UCSD-AML1 (cell line): ENCODE data around the gene DSG4.
"Not testable (repeated sequence)": the region's sequence is repeated elsewhere in the genome, so short reads cannot be mapped to it uniquely, and the experiment has no call there.

Experiments used
- DNase-seq: peaks from one replicate; lab custom pipeline; 2025; ENCODE audit not compliant: unreplicated experiment; lab: John Stamatoyannopoulos, UW

Gene DSG4

GRCh38 chr18:31376477-31376876 is at the start of gene DSG4:
TSS of gene DSG4 (plus strand) at chr18:31376777. CDS start at chr18:31376912, 135 bp downstream.
- DNase-seq = no peak

DNA sequence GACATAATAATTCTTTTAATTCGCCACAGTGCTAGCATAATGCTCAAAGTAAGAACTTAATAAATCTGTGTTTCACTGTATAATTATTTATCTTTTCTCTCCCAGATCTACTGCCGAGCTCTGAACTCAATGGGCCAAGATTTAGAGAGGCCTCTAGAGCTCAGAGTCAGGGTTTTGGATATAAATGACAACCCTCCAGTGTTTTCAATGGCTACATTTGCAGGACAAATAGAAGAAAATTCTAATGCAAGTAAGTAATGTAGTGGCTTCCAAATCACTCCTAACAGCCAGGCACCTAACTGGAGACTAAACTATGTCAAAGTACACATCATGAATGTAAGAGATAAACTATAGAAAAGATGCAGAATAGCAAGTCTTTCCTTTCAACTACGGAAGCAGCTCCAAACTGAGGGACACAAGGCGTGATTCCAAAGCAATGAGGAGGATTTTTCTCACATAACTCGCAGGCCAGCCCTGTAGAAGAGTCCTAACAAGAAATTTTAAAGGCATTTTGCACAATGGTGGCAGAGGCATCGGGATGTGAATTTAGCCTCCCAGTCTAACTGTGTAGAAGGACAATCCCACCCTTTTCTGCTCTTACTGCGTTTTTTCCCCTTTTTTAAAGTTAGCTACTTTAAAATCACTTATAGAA is 46.7 kb upstream of the DSG4 start:
- DNase-seq = no peak

- DNase-seq = no peak
Measured at GRCh38 chr18:31343454-31343853, 33.1 kb upstream of the DSG4 start.

- DNase-seq = not testable (repeated sequence)
Measured at GRCh38 chr18:31353336-31353735, 23.2 kb upstream of the DSG4 start.

DNA sequence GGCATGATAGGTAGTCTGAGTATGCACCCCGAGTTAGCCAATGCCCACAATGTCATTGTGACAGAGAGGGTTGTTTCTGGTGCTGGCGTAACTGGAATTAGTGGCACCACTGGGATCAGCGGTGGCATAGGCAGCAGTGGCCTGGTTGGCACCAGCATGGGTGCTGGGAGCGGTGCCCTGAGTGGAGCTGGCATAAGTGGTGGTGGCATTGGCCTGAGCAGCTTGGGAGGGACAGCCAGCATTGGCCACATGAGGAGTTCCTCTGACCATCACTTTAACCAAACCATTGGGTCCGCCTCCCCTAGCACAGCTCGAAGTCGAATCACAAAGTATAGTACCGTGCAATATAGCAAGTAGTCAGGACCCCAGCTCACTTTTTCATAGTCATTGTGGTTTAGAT is 21.6 kb upstream of the DSG4 start:
- DNase-seq = no peak

- no peak for DNase-seq
Measured at GRCh38 chr18:31356025-31356424, 20.6 kb upstream of the DSG4 start.

- DNase-seq = no peak
Measured at GRCh38 chr18:31364190-31364589, 12.4 kb upstream of the DSG4 start.

DNA sequence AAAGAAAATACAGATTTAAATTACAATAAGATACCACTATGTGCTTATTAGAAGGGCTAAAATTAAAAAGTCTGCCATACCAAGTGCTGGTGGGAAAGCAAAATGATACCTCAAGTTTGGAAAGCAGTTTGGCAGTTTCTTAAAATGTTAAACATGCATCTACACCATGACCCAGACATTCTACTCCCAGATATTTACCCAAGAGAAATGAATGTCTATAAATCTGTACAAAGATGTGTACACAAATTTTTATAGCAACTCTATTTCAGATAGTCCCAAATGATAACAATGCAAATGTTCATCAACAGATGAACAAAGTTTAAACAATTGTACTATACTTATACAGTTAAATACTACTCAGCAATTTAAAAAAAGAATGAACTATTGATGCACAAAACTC is 7.1 kb upstream of the DSG4 start:
- DNase-seq = no peak

GRCh38 chr18:31371989-31372388 is 4.6 kb upstream of the DSG4 start:
- DNase-seq = no peak

DNA sequence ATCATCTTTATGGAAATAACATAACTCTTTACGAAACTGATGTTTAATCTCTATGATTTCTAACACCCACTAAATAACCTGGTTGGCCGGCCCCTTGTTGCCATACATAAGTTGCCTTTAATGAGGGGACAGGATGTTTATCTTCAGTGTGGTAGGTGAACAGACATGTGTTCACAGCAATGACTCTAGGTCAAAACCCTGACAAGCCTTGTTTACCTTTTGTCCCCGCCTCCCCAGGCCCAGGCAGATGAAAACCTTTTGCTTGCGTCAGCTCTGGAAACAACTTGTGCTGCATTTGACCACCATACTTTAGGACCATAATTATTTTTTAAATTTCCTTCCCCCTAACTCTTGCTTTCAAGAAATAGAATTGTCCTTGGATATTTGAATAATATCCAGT is 2.9 kb upstream of the DSG4 start:
- no peak for DNase-seq

GRCh38 chr18:31380912-31381311 is 4.3 kb downstream of the DSG4 start:
- no peak for DNase-seq

DNA sequence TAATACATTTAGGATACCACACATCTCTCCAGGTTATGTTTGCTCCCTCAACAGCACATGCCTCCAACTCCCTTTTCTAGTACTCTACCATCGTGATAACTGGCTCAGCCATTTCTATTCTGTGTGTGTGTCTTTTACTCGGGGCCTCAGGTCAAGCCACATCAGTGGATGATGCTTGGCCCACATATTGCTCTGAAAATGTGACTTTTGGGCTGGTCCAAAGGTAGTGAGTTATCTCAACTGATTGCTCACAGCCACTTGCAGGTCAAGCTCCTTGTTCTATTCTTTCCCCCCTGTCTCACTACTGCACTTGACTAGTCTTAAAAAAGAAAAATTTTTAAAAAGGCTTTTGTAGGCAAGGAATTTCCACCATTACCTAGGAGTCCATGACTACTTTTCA is 5.5 kb downstream of the DSG4 start:
- no peak for DNase-seq

GRCh38 chr18:31386741-31387140 is 10.2 kb downstream of the DSG4 start:
- no peak for DNase-seq

GRCh38 chr18:31393286-31393685 is 16.7 kb downstream of the DSG4 start:
- DNase-seq = no peak

DNA sequence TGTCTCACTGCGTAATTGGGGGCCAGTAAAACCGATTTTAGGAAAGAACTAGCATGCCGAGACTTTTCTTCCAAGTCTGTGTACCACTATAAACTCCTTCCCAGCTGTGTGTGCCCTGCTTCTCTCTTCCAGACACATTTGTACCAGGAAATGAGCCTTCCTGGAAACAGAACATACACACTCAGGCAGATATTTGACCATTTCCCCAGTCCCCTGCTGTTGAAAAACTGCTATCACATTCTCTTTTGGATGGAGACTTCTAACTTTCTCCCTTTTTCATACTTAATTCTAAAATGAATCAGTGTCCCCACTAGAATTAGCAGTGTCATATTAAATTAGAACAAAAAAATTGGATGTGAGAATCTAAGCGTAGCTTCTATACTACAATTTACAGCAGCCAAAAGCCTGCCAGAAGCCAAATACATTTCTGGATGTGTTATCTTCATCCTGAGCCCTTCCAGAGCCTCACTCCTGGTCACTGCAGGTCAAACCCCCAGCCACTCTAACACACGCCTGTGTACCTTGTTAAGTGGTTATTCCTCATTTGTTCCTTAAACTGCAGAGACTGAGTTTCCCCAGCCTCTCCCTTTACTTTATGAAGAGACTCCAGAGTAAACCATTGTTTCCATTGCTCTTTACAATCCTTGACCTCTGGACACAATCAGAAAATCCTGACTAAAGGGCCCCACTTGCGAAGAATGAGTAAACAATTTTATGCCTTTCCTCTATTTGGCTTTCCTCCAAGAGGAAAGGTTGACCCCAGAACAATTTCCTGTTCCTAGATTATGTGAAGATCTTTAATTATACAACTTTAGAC is 20.4 kb downstream of the DSG4 start:
- no peak for DNase-seq

DNA sequence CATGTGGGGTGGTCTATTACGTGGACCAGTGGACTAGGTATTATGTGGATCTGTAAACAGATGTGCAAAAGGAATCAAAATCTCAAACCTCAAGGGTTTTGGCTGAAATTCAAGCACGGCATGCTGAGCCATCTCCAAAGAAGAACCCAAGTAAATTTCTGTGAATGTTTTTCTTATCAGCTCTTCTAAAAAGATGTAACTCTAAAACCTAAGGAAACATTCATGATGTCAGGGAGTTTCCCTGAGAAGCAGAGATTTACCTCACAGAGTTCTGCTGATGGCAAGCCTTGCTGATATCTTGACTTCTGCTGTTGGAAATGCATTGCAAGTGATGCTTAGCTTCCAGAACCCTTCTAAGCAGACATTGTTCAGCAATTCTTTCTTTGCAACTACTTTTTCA is 21.6 kb downstream of the DSG4 start:
- DNase-seq = no peak

DNA sequence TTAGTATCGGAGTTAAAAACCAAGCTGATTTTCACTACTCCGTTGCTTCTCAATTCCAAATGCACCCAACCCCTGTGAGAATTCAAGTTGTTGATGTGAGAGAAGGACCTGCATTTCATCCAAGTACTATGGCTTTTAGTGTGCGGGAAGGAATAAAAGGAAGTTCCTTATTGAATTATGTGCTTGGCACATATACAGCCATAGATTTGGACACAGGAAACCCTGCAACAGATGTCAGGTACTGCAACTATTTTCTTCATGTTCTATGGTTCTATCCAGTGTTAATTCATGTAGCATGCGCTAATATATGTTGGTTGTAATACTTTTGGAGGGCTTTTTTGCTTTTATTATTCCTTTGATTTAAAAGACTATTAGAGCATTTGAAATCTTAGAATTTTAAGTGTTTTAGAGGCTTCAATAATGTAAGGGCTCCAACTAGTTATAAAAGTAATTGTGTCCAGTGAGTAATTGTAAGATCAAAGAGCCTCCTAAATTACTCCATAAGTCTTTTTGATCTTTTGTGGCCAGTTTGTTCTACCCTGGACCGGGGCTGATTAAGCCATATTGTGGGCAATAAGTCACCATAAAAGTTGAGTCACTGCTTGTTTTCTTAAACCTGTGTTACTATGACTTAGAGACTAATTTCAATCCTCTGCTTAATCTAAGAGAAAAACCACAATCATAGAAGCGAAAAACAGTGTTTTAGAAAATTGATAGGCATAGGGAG is 22.9 kb downstream of the DSG4 start:
- DNase-seq = no peak

DNA sequence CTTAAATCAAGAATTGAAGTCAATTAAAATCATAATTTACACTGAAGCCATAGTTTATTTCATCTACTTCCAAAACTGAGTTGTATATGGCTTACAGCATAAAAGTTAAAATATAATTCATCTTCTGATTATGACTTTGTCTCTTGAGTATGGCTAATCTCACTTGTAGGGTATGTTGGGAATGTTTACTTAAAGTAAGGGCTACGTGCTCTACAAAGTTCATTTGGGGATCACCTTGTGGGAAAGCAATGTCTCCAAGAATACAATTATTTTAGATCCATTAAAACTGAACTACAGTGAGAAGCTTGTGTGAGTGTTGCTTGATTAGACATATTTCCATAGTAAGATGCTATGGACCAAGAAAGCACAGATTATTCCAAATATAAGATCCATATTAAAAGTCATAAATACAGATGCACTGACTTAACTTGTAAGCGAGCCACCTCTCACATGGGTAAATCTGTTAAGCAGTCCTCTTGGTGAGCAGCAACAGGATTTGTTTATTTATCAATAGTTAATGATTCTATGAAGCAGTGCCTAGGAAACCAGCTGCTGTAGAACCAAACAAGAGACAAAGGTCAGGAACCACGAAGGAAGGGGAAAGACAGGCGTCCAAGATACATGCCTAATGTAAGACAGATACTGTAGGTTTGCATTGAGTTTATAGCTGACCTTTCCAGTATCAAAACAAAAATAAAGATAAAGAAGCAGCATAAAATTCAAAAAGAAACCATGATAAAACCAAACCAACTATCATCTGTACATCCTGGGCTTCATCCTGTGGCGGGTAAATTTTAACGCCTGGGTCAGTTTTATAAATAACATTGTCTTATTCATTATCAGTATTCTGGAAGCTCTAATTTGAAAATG is 24.8 kb downstream of the DSG4 start:
- no peak for DNase-seq

GRCh38 chr18:31402026-31402373 is 25.4 kb downstream of the DSG4 start:
- no peak for DNase-seq

- no peak for DNase-seq
Measured at GRCh38 chr18:31403409-31403808, 26.8 kb downstream of the DSG4 start.

- DNase-seq = no peak
Measured at GRCh38 chr18:31407649-31408048, 31.1 kb downstream of the DSG4 start.
